Gastrocnemius medialis (tissue), 4 donors: ENCODE data around the gene DNM1. TPM values are rescaled to one million over a fixed set of nuclear protein-coding genes. Genes with fewer than 3 reads are reported as not detected.

Experiments used
- ATAC-seq, 2 donors: fragments of 150-250 bp; one replicate each; pipeline ENCODE4 v1.9.1; 2016
- DNase-seq, 2 donors: peaks; one replicate each; pipeline ENCODE4 v3.0.0-alpha.2; 2019
- H3K27ac ChIP-seq, 4 donors: fragments of 200-600 bp; sonication (generic); 1 replicate in 1 of 4; 2 replicates in 3 of 4; pipeline ENCODE4 v1.5.1; 2016 to 2018; ENCODE audit warnings: mild to moderate bottlenecking in 2 of 4, moderate library complexity in 1 of 4
- H3K27me3 ChIP-seq, 3 donors: fragments of 200-600 bp; sonication (generic) in 2 of 3; 1 replicate in 1 of 3; 2 replicates in 2 of 3; pipeline versions ENCODE4 v1.5.1 to v1.6.0; 2016 to 2019; ENCODE audit warnings: mild to moderate bottlenecking in 1 of 3, moderate library complexity in 1 of 3
- H3K36me3 ChIP-seq, 2 donors: fragments of 200-600 bp; sonication (generic) in 1 of 2; one replicate each; pipeline ENCODE4 v1.5.1; 2017 to 2018
- H3K4me1 ChIP-seq, 2 donors: fragments of 200-600 bp; sonication (generic) in 1 of 2; one replicate each; pipeline ENCODE4 v1.5.1; 2016 to 2017; ENCODE audit warnings: mild to moderate bottlenecking in 2 of 2
- H3K4me3 ChIP-seq, 4 donors: fragments of 200-600 bp; sonication (generic) in 3 of 4; 1 replicate in 1 of 4; 2 replicates in 3 of 4; pipeline ENCODE4 v1.5.1; 2016 to 2019; ENCODE audit warnings: mild to moderate bottlenecking in 2 of 4
- H3K9me3 ChIP-seq, 3 donors: fragments of 200-600 bp; sonication (generic) in 2 of 3; 1 replicate in 1 of 3; 2 replicates in 2 of 3; pipeline ENCODE4 v1.5.1; 2016 to 2019
- CTCF ChIP-seq, 5 experiments: fragments of 450-650 bp in 3 of 5; fragments of 200-600 bp in 2 of 5; sonication (generic) in 2 of 5; IDR thresholded peaks in 4 of 5; conservative IDR thresholded peaks in 1 of 5; 1 replicate in 4 of 5; 2 replicates in 1 of 5; pipeline ENCODE4 v1.5.1; 2016 to 2019; ENCODE audit warnings: antibody characterized with exemption in 5 of 5, mild to moderate bottlenecking in 3 of 5, moderate library complexity in 3 of 5
- POLR2A ChIP-seq, 2 donors: fragments of 450-650 bp; IDR thresholded peaks; one replicate each; pipeline ENCODE4 v1.6.1; 2017; ENCODE audit warnings: antibody characterized with exemption in 2 of 2, mild to moderate bottlenecking in 2 of 2, moderate library complexity in 2 of 2
- in situ Hi-C, 4 donors: fragments of 200-750 bp; cut with MboI; loops; one replicate each; pipeline versions ENCODE4 v1.15.0 to v1.8.0; 2017; ENCODE audit warnings: low sequenced_read_pairs in 4 of 4
- intact Hi-C: fragments of 100-400 bp; cut with DNase I; formaldehyde crosslinking; loops from one replicate; pipeline ENCODE4 v1.15.1; 2023; ENCODE audit warnings: low total_unique reads
- total RNA-seq, 4 donors: library from RNA; depleted of rRNA; stranded (reverse); fragments of >200 nt; gene quantifications; one replicate each; pipeline versions ENCODE4 v1.1.0 to v1.2.3, GENCODE V29; 2016

Gene DNM1
- total RNA-seq, 4 donors from 2014 or later = 1.8 to 3.8 (median 2.0) TPM

DNA sequence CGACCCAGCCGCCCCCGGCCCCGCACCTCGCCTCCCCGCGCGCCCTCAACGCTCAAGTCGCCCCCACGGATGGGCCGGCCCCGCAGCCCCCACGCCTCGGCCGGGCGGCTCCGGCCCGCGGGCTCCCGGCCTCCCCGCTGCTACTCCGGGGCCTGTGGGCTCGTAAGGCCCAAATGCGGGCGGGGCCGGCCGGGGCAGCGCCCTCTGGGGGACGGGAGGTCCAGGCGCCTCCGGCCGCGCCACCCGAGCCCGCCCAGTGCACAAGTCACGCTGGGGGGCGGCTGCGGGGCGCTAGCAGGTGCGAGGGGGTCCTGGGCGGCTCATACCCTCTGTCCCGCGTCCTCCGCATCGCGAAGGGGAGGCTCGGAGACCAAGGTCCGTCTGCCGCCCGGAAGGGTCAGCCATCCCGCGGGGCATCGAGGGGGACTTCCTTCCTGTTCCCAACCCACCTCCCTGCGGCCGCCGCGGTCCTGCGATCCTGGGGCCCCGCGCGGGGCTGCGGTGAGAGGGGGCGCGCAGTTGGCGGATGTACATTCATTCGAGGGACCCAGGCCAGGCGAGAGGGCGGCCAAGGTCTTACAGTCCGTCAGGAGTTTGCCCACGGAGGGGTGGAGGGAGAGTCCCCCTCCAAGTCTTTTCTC lies 11.7 kb upstream of the DNM1 start, which contains the start of gene CIZ1:
Gene CIZ1 (minus strand): TSS at position 167 of the 641 bp plus-strand sequence. CDS start 715 bp downstream, outside the sequence.
- in situ Hi-C loops = loop anchor here in 1 of 4 donors (25.0 kb wide), 1 partner anchor 146 kb away; the partner anchor contains the start of gene SLC27A4
- intact Hi-C loops = no loop called here

GRCh38 chr9:128192601-128193371 lies 10.4 kb upstream of the DNM1 start:
- DNase-seq = peak; percentile 74 to 92
- Histone ChIP-seq H3K9me3 (no peaks in the 10 kb centered on the region), H3K27ac (peak overlapping the region; percentile 64 to 93 (median 90)), H3K4me3 (peak overlapping the region; percentile 72 to 92 (median 80)), H3K4me1 (peaks cover 10 to 15% of the 10 kb centered on the region in 2 donors), H3K36me3 (peaks cover 0 to 21% of the 10 kb centered on the region in 2 donors), H3K27me3 (no peaks in the 10 kb centered on the region)
- ATAC-seq = peak; percentile 81 to 86
- intact Hi-C loops (no loop called here), in situ Hi-C loops (loop anchor here in 1 of 4 donors (25.0 kb wide), 1 partner anchor 145 kb away; the partner anchor contains the start of gene SLC27A4)
- TF ChIP-seq CTCF (IDR thresholded peaks at IDR 0.05 in 4 of 5, conservative IDR thresholded peaks at IDR 0.05 in 1 of 5) (peak in 3 of 5 experiments; percentile 21 to 51 (median 35)), POLR2A (IDR thresholded peaks at IDR 0.05) (peak; percentile 58 to 71)

More for the DNA sequence above, 11.7 kb upstream of the DNM1 start, which contains the start of gene CIZ1:
- peak; percentile 52 to 74 for DNase-seq
- ATAC-seq = peak; percentile 79 to 83
- Histone ChIP-seq H3K27ac (peak within 1 kb of the TSS; percentile 73 to 93 (median 90)), H3K4me1 (peaks cover 10 to 15% of the 10 kb centered on the region in 2 donors), H3K27me3 (no peaks in the 10 kb centered on the region), H3K9me3 (no peaks in the 10 kb centered on the region), H3K36me3 (peaks cover 0 to 34% of the 10 kb centered on the region in 2 donors), H3K4me3 (peak within 1 kb of the TSS; percentile 72 to 92 (median 80))
- TF ChIP-seq CTCF (IDR thresholded peaks at IDR 0.05 in 4 of 5, conservative IDR thresholded peaks at IDR 0.05 in 1 of 5) (peak; percentile 65 to 96 (median 76)), POLR2A (IDR thresholded peaks at IDR 0.05) (peak in 1 of 2 donors; percentile 47)

GRCh38 chr9:128193469-128194096 lies 9.6 kb upstream of the DNM1 start:
- H3K4me1 ChIP-seq = peaks cover 10 to 15% of the 10 kb centered on the region in 2 donors
- peak overlapping the region; percentile 64 to 93 (median 90) for H3K27ac ChIP-seq
- no peak for ATAC-seq
- intact Hi-C loops (no loop called here), in situ Hi-C loops (loop anchor here in 1 of 4 donors (25.0 kb wide), 1 partner anchor 144 kb away; the partner anchor contains the start of gene SLC27A4)
- H3K9me3 ChIP-seq = no peaks in the 10 kb centered on the region
- peaks cover 0 to 15% of the 10 kb centered on the region in 2 donors for H3K36me3 ChIP-seq
- no peaks in the 10 kb centered on the region for H3K27me3 ChIP-seq
- no peak for DNase-seq
- TF ChIP-seq CTCF (IDR thresholded peaks at IDR 0.05 in 4 of 5, conservative IDR thresholded peaks at IDR 0.05 in 1 of 5) = no peak
- TF ChIP-seq POLR2A (IDR thresholded peaks at IDR 0.05) = no peak
- peak overlapping the region in 2 of 4 donors; percentile 83 to 92 for H3K4me3 ChIP-seq
